Measurements from ENCODE around the gene TTLL10. TPM values are rescaled to one million over a fixed set of nuclear protein-coding genes. Genes with fewer than 3 reads are reported as not detected.

The TTLL10 gene
- total and polyA plus RNA-seq, 10 donors: 0.02 to 0.34 (median 0.10) TPM; not detected in 6

- Histone ChIP-seq H3K9me3 (no peaks in the 10 kb centered on the region), H3K27me3 (replicated peaks in 1 of 7) (peaks cover 0 to 48% (median 25%) of the 10 kb centered on the region in 7 donors), H3K36me3 (no peaks in the 10 kb centered on the region), H3K4me1 (peaks cover 6 to 25% (median 14%) of the 10 kb centered on the region in 6 donors), H3K27ac (no peak overlapping the region), H3K4me3 (no peak overlapping the region)
- intact Hi-C loops (cut with DNase I; ENCODE audit: low total_unique reads): no loop called here
- no peak for DNase-seq
- WGBS, 5 donors: 89 to 93% (median 92%) methylated on average over 20 to 29 of the region's 29 CpGs
- TF ChIP-seq CTCF (IDR thresholded peaks at IDR 0.05 in 8 of 11, conservative IDR thresholded peaks at IDR 0.05 in 3 of 11) (no peak), POLR2A (IDR thresholded peaks at IDR 0.05) (no peak), POLR2AphosphoS5 (IDR thresholded peaks at IDR 0.05) (no peak)
Measured at GRCh38 chr1:1161078-1161682, 12.5 kb upstream of the TTLL10 start.

GRCh38 chr1:1161683-1162079 lies 12.0 kb upstream of the TTLL10 start:
- 67 to 86% (median 80%) methylated on average over 8 to 17 of the region's 17 CpGs for WGBS, 5 donors
- TF ChIP-seq POLR2A (IDR thresholded peaks at IDR 0.05) (no peak), CTCF (IDR thresholded peaks at IDR 0.05 in 8 of 11, conservative IDR thresholded peaks at IDR 0.05 in 3 of 11) (no peak), POLR2AphosphoS5 (IDR thresholded peaks at IDR 0.05) (no peak)
- Histone ChIP-seq H3K4me3 (no peak overlapping the region), H3K27me3 (replicated peaks in 1 of 7) (peaks cover 0 to 53% (median 29%) of the 10 kb centered on the region in 7 donors), H3K9me3 (no peaks in the 10 kb centered on the region), H3K27ac (no peak overlapping the region), H3K36me3 (no peaks in the 10 kb centered on the region), H3K4me1 (peaks cover 6 to 30% (median 14%) of the 10 kb centered on the region in 6 donors)
- DNase-seq: no peak
- intact Hi-C loops (cut with DNase I; ENCODE audit: low total_unique reads): no loop called here

GRCh38 chr1:1162597-1163537 lies 10.8 kb upstream of the TTLL10 start:
- WGBS, 5 donors: 65 to 81% (median 78%) methylated on average over 37 to 73 of the region's 73 CpGs
- no peak for TF ChIP-seq POLR2A (IDR thresholded peaks at IDR 0.05)
- TF ChIP-seq CTCF (IDR thresholded peaks at IDR 0.05 in 8 of 11, conservative IDR thresholded peaks at IDR 0.05 in 3 of 11): no peak
- H3K27ac ChIP-seq: no peak overlapping the region
- H3K27me3 ChIP-seq (replicated peaks in 1 of 7): peaks cover 0 to 65% (median 36%) of the 10 kb centered on the region in 7 donors
- no peaks in the 10 kb centered on the region for H3K36me3 ChIP-seq
- no peaks in the 10 kb centered on the region for H3K9me3 ChIP-seq
- intact Hi-C loops (cut with DNase I; ENCODE audit: low total_unique reads): no loop called here
- no peak for DNase-seq
- H3K4me3 ChIP-seq: no peak overlapping the region
- peaks cover 6 to 33% (median 11%) of the 10 kb centered on the region in 6 donors for H3K4me1 ChIP-seq

GRCh38 chr1:1163538-1164070 lies 10.1 kb upstream of the TTLL10 start:
- WGBS, 5 donors: 89 to 95% (median 93%) methylated on average over 28 to 33 of the region's 33 CpGs
- H3K27ac ChIP-seq: no peak overlapping the region
- peaks cover 2 to 26% (median 4%) of the 10 kb centered on the region in 6 donors for H3K4me1 ChIP-seq

More at GRCh38 chr1:1163538-1164070, 10.1 kb upstream of the TTLL10 start:
- DNase-seq: no peak
- TF ChIP-seq CTCF (IDR thresholded peaks at IDR 0.05 in 8 of 11, conservative IDR thresholded peaks at IDR 0.05 in 3 of 11) (no peak), POLR2A (IDR thresholded peaks at IDR 0.05) (no peak), POLR2AphosphoS5 (IDR thresholded peaks at IDR 0.05) (no peak)
- H3K9me3 ChIP-seq: no peaks in the 10 kb centered on the region
- peaks cover 0 to 72% (median 39%) of the 10 kb centered on the region in 7 donors for H3K27me3 ChIP-seq (replicated peaks in 1 of 7)
- intact Hi-C loops (cut with DNase I; ENCODE audit: low total_unique reads): no loop called here
- H3K4me3 ChIP-seq: no peak overlapping the region
- H3K36me3 ChIP-seq: no peaks in the 10 kb centered on the region

Data from spleen (tissue), 11 donors.